ENCODE measurements around the gene HDAC9.

DNA sequence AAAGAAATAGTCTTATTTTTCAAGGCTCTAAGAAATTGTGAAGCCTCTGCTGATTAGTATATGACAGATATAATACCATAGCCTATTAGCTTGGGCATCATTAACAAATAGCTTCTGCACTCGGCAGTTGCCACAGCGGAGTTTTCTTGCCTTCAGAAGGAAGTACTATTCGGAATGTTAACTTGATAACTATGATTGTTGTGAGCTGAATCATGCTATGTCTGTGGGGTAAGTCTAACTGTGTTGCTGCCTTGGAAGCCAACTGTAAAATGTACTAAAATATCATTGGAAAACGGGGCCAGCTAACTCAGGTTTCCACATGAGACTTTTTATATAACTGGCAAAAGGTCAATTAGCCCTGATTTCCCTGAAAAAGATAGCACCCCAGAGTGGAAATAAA is 528.7 kb downstream of the HDAC9 start:
- TF ChIP-seq, protein P1, sequence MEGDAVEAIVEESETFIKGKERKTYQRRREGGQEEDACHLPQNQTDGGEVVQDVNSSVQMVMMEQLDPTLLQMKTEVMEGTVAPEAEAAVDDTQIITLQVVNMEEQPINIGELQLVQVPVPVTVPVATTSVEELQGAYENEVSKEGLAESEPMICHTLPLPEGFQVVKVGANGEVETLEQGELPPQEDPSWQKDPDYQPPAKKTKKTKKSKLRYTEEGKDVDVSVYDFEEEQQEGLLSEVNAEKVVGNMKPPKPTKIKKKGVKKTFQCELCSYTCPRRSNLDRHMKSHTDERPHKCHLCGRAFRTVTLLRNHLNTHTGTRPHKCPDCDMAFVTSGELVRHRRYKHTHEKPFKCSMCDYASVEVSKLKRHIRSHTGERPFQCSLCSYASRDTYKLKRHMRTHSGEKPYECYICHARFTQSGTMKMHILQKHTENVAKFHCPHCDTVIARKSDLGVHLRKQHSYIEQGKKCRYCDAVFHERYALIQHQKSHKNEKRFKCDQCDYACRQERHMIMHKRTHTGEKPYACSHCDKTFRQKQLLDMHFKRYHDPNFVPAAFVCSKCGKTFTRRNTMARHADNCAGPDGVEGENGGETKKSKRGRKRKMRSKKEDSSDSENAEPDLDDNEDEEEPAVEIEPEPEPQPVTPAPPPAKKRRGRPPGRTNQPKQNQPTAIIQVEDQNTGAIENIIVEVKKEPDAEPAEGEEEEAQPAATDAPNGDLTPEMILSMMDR (IDR thresholded peaks at IDR 0.05), result no peak
- TF ChIP-seq EZH2 (IDR thresholded peaks at IDR 0.05) (no peak), EZH2phosphoT487 (IDR thresholded peaks at IDR 0.05) (no peak)
